Gastrocnemius medialis (tissue), 4 donors: ENCODE data around the gene C5orf15. TPM values are rescaled to one million over a fixed set of nuclear protein-coding genes. Genes with fewer than 3 reads are reported as not detected.

Experiments
- ATAC-seq, 2 donors: fragments of 150-250 bp; one replicate each; pipeline ENCODE4 v1.9.1; 2016
- DNase-seq, 2 donors: peaks; one replicate each; pipeline ENCODE4 v3.0.0-alpha.2; 2019
- H3K27ac ChIP-seq, 4 donors: fragments of 200-600 bp; sonication (generic); 1 replicate in 1 of 4; 2 replicates in 3 of 4; pipeline ENCODE4 v1.5.1; 2016 to 2018; ENCODE audit warnings: mild to moderate bottlenecking in 2 of 4, moderate library complexity in 1 of 4
- H3K27me3 ChIP-seq, 3 donors: fragments of 200-600 bp; sonication (generic) in 2 of 3; 1 replicate in 1 of 3; 2 replicates in 2 of 3; pipeline versions ENCODE4 v1.5.1 to v1.6.0; 2016 to 2019; ENCODE audit warnings: mild to moderate bottlenecking in 1 of 3, moderate library complexity in 1 of 3
- H3K36me3 ChIP-seq, 2 donors: fragments of 200-600 bp; sonication (generic) in 1 of 2; one replicate each; pipeline ENCODE4 v1.5.1; 2017 to 2018
- H3K4me1 ChIP-seq, 2 donors: fragments of 200-600 bp; sonication (generic) in 1 of 2; one replicate each; pipeline ENCODE4 v1.5.1; 2016 to 2017; ENCODE audit warnings: mild to moderate bottlenecking in 2 of 2
- H3K4me3 ChIP-seq, 4 donors: fragments of 200-600 bp; sonication (generic) in 3 of 4; 1 replicate in 1 of 4; 2 replicates in 3 of 4; pipeline ENCODE4 v1.5.1; 2016 to 2019; ENCODE audit warnings: mild to moderate bottlenecking in 2 of 4
- H3K9me3 ChIP-seq, 3 donors: fragments of 200-600 bp; sonication (generic) in 2 of 3; 1 replicate in 1 of 3; 2 replicates in 2 of 3; pipeline ENCODE4 v1.5.1; 2016 to 2019
- CTCF ChIP-seq, 5 experiments: fragments of 450-650 bp in 3 of 5; fragments of 200-600 bp in 2 of 5; sonication (generic) in 2 of 5; IDR thresholded peaks in 4 of 5; conservative IDR thresholded peaks in 1 of 5; 1 replicate in 4 of 5; 2 replicates in 1 of 5; pipeline ENCODE4 v1.5.1; 2016 to 2019; ENCODE audit warnings: antibody characterized with exemption in 5 of 5, mild to moderate bottlenecking in 3 of 5, moderate library complexity in 3 of 5
- POLR2A ChIP-seq, 2 donors: fragments of 450-650 bp; IDR thresholded peaks; one replicate each; pipeline ENCODE4 v1.6.1; 2017; ENCODE audit warnings: antibody characterized with exemption in 2 of 2, mild to moderate bottlenecking in 2 of 2, moderate library complexity in 2 of 2
- in situ Hi-C, 4 donors: fragments of 200-750 bp; cut with MboI; loops; one replicate each; pipeline versions ENCODE4 v1.15.0 to v1.8.0; 2017; ENCODE audit warnings: low sequenced_read_pairs in 4 of 4
- intact Hi-C: fragments of 100-400 bp; cut with DNase I; formaldehyde crosslinking; loops from one replicate; pipeline ENCODE4 v1.15.1; 2023; ENCODE audit warnings: low total_unique reads
- total RNA-seq, 4 donors: library from RNA; depleted of rRNA; stranded (reverse); fragments of >200 nt; gene quantifications; one replicate each; pipeline versions ENCODE4 v1.1.0 to v1.2.3, GENCODE V29; 2016

The C5orf15 gene
- total RNA-seq, 4 donors from 2014 or later: 18.7 to 30.3 (median 24.4) TPM

- Histone ChIP-seq H3K4me3 (no peak overlapping the region), H3K27ac (no peak overlapping the region), H3K9me3 (no peaks in the 10 kb centered on the region), H3K36me3 (no peaks in the 10 kb centered on the region), H3K27me3 (no peaks in the 10 kb centered on the region), H3K4me1 (no peaks in the 10 kb centered on the region)
- ATAC-seq (no peak), DNase-seq (no peak)
- in situ Hi-C loops: no loop called here
- intact Hi-C loops: no loop called here
- no peak for TF ChIP-seq CTCF (IDR thresholded peaks at IDR 0.05 in 4 of 5, conservative IDR thresholded peaks at IDR 0.05 in 1 of 5)
- TF ChIP-seq POLR2A (IDR thresholded peaks at IDR 0.05): no peak
Observed at GRCh38 chr5:133917785-133918184, 50.6 kb downstream of the C5orf15 start.

GRCh38 chr5:133916914-133917313 is 51.5 kb downstream of the C5orf15 start:
- TF ChIP-seq CTCF (IDR thresholded peaks at IDR 0.05 in 4 of 5, conservative IDR thresholded peaks at IDR 0.05 in 1 of 5) (no peak), POLR2A (IDR thresholded peaks at IDR 0.05) (no peak)
- H3K27me3 ChIP-seq: no peaks in the 10 kb centered on the region
- no peak overlapping the region for H3K27ac ChIP-seq
- ATAC-seq: no peak
- DNase-seq: no peak
- no peaks in the 10 kb centered on the region for H3K9me3 ChIP-seq
- H3K4me3 ChIP-seq: no peak overlapping the region
- H3K36me3 ChIP-seq: no peaks in the 10 kb centered on the region
- intact Hi-C loops: no loop called here
- in situ Hi-C loops: no loop called here
- H3K4me1 ChIP-seq: no peaks in the 10 kb centered on the region

GRCh38 chr5:133916479-133916878 is 51.9 kb downstream of the C5orf15 start:
- Histone ChIP-seq H3K27me3 (no peaks in the 10 kb centered on the region), H3K4me1 (no peaks in the 10 kb centered on the region), H3K36me3 (no peaks in the 10 kb centered on the region), H3K9me3 (no peaks in the 10 kb centered on the region), H3K4me3 (no peak overlapping the region), H3K27ac (no peak overlapping the region)
- intact Hi-C loops (no loop called here), in situ Hi-C loops (no loop called here)
- TF ChIP-seq CTCF (IDR thresholded peaks at IDR 0.05 in 4 of 5, conservative IDR thresholded peaks at IDR 0.05 in 1 of 5) (no peak), POLR2A (IDR thresholded peaks at IDR 0.05) (no peak)
- ATAC-seq: no peak
- no peak for DNase-seq

GRCh38 chr5:133914434-133914833 is 54.0 kb downstream of the C5orf15 start:
- Histone ChIP-seq H3K4me1 (no peaks in the 10 kb centered on the region), H3K4me3 (no peak overlapping the region), H3K36me3 (no peaks in the 10 kb centered on the region), H3K27ac (no peak overlapping the region), H3K9me3 (no peaks in the 10 kb centered on the region), H3K27me3 (no peaks in the 10 kb centered on the region)
- in situ Hi-C loops: no loop called here
- TF ChIP-seq POLR2A (IDR thresholded peaks at IDR 0.05): no peak
- TF ChIP-seq CTCF (IDR thresholded peaks at IDR 0.05 in 4 of 5, conservative IDR thresholded peaks at IDR 0.05 in 1 of 5): no peak
- ATAC-seq (no peak), DNase-seq (no peak)
- intact Hi-C loops: no loop called here

GRCh38 chr5:133913413-133914155 is 54.8 kb downstream of the C5orf15 start:
- in situ Hi-C loops: no loop called here
- no peak overlapping the region for H3K27ac ChIP-seq
- H3K4me3 ChIP-seq: no peak overlapping the region
- intact Hi-C loops: no loop called here
- TF ChIP-seq POLR2A (IDR thresholded peaks at IDR 0.05): no peak
- no peak for TF ChIP-seq CTCF (IDR thresholded peaks at IDR 0.05 in 4 of 5, conservative IDR thresholded peaks at IDR 0.05 in 1 of 5)
- no peaks in the 10 kb centered on the region for H3K36me3 ChIP-seq
- no peaks in the 10 kb centered on the region for H3K9me3 ChIP-seq
- H3K4me1 ChIP-seq: no peaks in the 10 kb centered on the region
- no peak for DNase-seq
- no peak for ATAC-seq
- H3K27me3 ChIP-seq: no peaks in the 10 kb centered on the region
